Type B pancreatic cell (in vitro differentiated cells): Measurements from ENCODE around the gene LASP1. TPM values are rescaled to one million over a fixed set of nuclear protein-coding genes. Genes with fewer than 3 reads are reported as not detected.

ENCODE experiments used
- DNase-seq: peaks from one replicate; pipeline ENCODE4 v3.0.0; 2021; ENCODE audit warnings: mixed read lengths; ENCODE audit not compliant: unreplicated experiment; ENCODE audit errors: extremely low spot score
- H3K27ac Mint-ChIP-seq: 2 replicates; pipeline ENCODE4 v1.8.0; 2021; ENCODE audit warnings: mild to moderate bottlenecking, mixed read lengths
- H3K27me3 Mint-ChIP-seq: 2 replicates; pipeline ENCODE4 v1.8.0; 2021; ENCODE audit warnings: mixed read lengths
- H3K36me3 Mint-ChIP-seq: 2 replicates; pipeline ENCODE4 v1.8.0; 2021; ENCODE audit warnings: mixed read lengths
- H3K4me1 Mint-ChIP-seq: one replicate; pipeline ENCODE4 v1.8.0; 2021; ENCODE audit warnings: mixed read lengths; ENCODE audit not compliant: unreplicated experiment
- H3K4me3 Mint-ChIP-seq: 2 replicates; pipeline ENCODE4 v1.8.0; 2021; ENCODE audit warnings: mild to moderate bottlenecking, mixed read lengths
- H3K9me3 Mint-ChIP-seq: 2 replicates; pipeline ENCODE4 v1.8.0; 2021; ENCODE audit warnings: mixed read lengths
- CTCF ChIP-seq: fragments of 200-600 bp; sonication (generic); conservative IDR thresholded peaks from 2 replicates; pipeline ENCODE4 v1.5.0; 2021; ENCODE audit warnings: antibody characterized with exemption, mild to moderate bottlenecking
- total RNA-seq: library from RNA; stranded (reverse); gene quantifications from 2 replicates; pipeline ENCODE4 v1.2.1, GENCODE V29; 2021; ENCODE audit warnings: low replicate concordance

The LASP1 gene
- total RNA-seq, 1 donor from 2014 or later: 159 TPM

DNA sequence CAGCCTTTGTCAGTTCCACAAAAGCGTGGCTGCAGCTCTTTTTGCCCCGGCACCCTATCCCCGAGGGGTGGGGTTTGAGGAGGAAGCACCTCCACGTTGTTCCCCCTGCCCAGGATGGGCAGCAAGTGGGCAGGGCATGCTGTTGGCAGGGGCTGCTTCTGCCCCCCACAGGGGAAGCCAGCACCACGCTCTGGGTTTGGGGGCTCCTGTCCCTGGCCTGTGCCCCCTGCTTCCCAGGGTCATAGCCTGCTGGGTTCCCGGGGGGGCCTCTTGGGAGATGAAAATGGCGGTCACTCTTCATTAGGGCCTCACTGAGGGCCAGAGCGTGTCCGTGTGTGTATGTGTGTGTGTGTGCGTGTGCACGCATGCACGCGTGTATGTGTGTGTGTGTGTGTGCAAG lies 22.8 kb downstream of the LASP1 start:
- H3K36me3 Mint-ChIP-seq: peaks cover 3% of the 10 kb centered on the region
- H3K27ac Mint-ChIP-seq: no peak overlapping the region
- H3K4me1 Mint-ChIP-seq: peaks cover 9% of the 10 kb centered on the region
- H3K9me3 Mint-ChIP-seq: no peaks in the 10 kb centered on the region
- no peak for TF ChIP-seq CTCF
- DNase-seq: no peak
- no peak overlapping the region for H3K4me3 Mint-ChIP-seq
- H3K27me3 Mint-ChIP-seq: no peaks in the 10 kb centered on the region

GRCh38 chr17:38893113-38893512 lies 23.3 kb downstream of the LASP1 start:
- H3K36me3 Mint-ChIP-seq: peaks cover 4% of the 10 kb centered on the region
- H3K27me3 Mint-ChIP-seq: no peaks in the 10 kb centered on the region
- no peak overlapping the region for H3K4me3 Mint-ChIP-seq
- no peaks in the 10 kb centered on the region for H3K9me3 Mint-ChIP-seq
- peaks cover 14% of the 10 kb centered on the region for H3K4me1 Mint-ChIP-seq
- DNase-seq: no peak
- no peak overlapping the region for H3K27ac Mint-ChIP-seq
- no peak for TF ChIP-seq CTCF

DNA sequence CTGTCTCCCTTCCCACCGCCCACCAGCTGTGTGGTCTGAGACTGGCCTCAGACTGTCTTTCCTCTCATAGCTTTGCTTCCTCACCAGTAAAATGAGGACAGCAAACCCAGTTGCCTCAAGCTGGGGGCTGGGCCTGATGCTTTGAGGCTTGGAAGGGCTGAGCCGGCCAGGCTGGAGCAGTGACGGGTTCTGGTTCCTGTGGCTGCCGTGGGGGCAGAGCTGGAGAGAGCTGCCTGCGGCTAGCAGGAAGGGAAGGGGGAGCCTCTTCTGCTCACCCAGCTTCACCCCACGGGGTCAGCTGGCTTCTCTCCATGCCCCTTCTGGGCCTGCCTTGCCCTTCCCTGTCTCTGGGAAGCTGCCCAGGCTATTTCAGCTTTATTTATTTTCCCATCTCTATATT lies 23.7 kb downstream of the LASP1 start:
- Mint-ChIP-seq H3K36me3 (peaks cover 9% of the 10 kb centered on the region), H3K9me3 (no peaks in the 10 kb centered on the region), H3K4me3 (no peak overlapping the region), H3K27me3 (no peaks in the 10 kb centered on the region), H3K4me1 (peaks cover 16% of the 10 kb centered on the region), H3K27ac (no peak overlapping the region)
- TF ChIP-seq CTCF: no peak
- DNase-seq: no peak

DNA sequence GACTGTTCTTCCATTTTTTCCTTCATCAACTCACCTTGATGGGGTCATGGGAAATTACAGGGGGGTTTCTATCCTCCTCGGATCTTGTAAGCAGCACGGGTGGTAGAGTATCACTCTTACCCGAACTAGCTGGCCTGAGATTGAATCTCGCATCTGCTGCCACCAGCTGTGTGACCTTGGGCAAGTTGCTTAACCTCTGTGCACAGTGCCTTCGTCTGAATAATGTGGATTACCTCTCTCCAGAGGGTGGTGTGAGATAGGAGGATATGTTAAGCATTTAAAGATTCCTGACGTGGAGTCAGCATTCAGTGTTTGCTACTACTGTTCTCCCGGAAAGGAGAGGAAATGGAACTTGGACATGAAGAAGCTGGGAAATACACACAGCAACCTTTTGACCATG lies 24.4 kb downstream of the LASP1 start:
- Mint-ChIP-seq H3K27ac (peak overlapping the region; percentile 46), H3K4me1 (peaks cover 16% of the 10 kb centered on the region), H3K4me3 (no peak overlapping the region), H3K27me3 (no peaks in the 10 kb centered on the region), H3K9me3 (no peaks in the 10 kb centered on the region), H3K36me3 (peaks cover 11% of the 10 kb centered on the region)
- TF ChIP-seq CTCF: no peak
- DNase-seq: no peak

GRCh38 chr17:38896346-38896954 lies 26.6 kb downstream of the LASP1 start:
- Mint-ChIP-seq H3K27me3 (no peaks in the 10 kb centered on the region), H3K9me3 (no peaks in the 10 kb centered on the region), H3K4me3 (no peak overlapping the region), H3K4me1 (peaks cover 21% of the 10 kb centered on the region), H3K27ac (peak overlapping the region; percentile 66), H3K36me3 (peaks cover 7% of the 10 kb centered on the region)
- no peak for DNase-seq
- no peak for TF ChIP-seq CTCF

- Mint-ChIP-seq H3K27ac (no peak overlapping the region), H3K9me3 (no peaks in the 10 kb centered on the region), H3K27me3 (no peaks in the 10 kb centered on the region), H3K36me3 (peaks cover 7% of the 10 kb centered on the region), H3K4me1 (peaks cover 21% of the 10 kb centered on the region), H3K4me3 (no peak overlapping the region)
- no peak for TF ChIP-seq CTCF
- no peak for DNase-seq
These were observed 27.3 kb downstream of the LASP1 start for GRCh38 chr17:38897176-38897575.
